ENCODE results near the gene GPATCH2L. TPM values are rescaled to one million over a fixed set of nuclear protein-coding genes. Genes with fewer than 3 reads are reported as not detected.

Gene GPATCH2L
- total RNA-seq, 6 experiments from 2014 or later = 10.0 to 20.7 (median 14.7) TPM

DNA sequence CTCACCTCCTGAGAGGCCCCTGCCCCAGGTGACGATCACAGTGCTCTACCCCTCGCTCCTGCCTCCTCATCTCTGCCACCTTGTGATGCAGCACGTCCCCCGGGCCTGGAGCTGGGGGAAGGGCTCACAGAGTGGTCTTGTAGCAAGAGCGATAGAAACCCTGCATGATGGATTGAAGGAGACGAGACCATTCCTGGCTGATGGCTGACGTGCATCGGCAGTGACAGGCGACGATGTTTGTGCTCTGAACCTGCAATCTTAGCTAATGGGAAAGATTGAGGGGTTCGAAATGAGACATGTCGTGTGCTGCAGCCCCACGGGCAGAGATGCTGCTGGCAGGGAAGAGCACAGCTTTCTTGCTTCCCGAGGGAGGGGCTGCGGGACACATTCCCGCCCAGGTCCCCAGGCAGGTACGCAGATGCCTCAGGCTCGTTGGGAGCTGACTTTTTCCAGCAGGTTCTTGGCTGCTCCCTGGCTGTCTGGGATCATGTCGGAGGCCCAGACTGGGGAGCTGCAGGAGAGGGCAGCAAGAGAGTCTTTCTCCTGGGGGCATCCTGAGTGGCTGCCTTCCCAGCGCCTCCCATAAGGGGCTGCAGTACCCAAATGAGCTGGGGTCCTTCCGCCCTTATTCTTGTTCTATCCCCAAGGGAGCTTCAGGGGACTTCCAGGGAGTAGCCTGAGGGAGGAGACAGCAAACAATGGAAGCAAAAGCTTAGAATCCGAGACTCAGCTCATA lies 38.7 kb upstream of the GPATCH2L start:
- no peak for TF ChIP-seq POLR2A (IDR thresholded peaks at IDR 0.05)
- TF ChIP-seq, protein P1, sequence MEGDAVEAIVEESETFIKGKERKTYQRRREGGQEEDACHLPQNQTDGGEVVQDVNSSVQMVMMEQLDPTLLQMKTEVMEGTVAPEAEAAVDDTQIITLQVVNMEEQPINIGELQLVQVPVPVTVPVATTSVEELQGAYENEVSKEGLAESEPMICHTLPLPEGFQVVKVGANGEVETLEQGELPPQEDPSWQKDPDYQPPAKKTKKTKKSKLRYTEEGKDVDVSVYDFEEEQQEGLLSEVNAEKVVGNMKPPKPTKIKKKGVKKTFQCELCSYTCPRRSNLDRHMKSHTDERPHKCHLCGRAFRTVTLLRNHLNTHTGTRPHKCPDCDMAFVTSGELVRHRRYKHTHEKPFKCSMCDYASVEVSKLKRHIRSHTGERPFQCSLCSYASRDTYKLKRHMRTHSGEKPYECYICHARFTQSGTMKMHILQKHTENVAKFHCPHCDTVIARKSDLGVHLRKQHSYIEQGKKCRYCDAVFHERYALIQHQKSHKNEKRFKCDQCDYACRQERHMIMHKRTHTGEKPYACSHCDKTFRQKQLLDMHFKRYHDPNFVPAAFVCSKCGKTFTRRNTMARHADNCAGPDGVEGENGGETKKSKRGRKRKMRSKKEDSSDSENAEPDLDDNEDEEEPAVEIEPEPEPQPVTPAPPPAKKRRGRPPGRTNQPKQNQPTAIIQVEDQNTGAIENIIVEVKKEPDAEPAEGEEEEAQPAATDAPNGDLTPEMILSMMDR (IDR thresholded peaks at IDR 0.05) = no peak
- Histone ChIP-seq H3K4me3 (no peak overlapping the region), H3K27ac (no peak overlapping the region), H3K4me1 (no peaks in the 10 kb centered on the region), H3K27me3 (no peaks in the 10 kb centered on the region), H3K36me3 (no peaks in the 10 kb centered on the region), H3K9me3 (no peaks in the 10 kb centered on the region)
- DNase-seq (no peak), ATAC-seq (no peak)
- WGBS (ENCODE audit: insufficient coverage, low coverage, low lambda C conversion rate, missing lambda C conversion rate) = 48% methylated on average over 8 of the region's 22 CpGs
- intact Hi-C loops (cut with DNase I) = no loop called here

DNA sequence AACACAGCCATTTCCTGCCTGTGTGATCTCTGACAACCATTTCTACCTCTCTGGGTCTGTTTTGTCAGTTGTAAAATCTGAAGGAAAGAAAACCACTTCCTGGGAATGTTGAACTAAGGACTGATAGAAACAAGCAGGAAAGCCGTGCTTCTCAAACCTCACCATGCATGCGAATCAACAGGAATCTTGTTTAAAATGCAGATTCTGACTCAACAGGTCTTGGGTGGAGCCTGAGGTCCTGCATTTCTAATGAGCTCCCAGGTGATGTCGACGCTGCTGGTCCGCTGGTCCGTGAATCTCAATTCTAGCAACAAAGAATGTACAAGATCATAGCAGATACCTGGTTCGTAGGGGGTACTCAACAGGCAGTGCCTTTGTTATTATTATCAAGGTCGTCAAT lies 38.0 kb upstream of the GPATCH2L start:
- Histone ChIP-seq H3K9me3 (no peaks in the 10 kb centered on the region), H3K4me3 (no peak overlapping the region), H3K27me3 (no peaks in the 10 kb centered on the region), H3K4me1 (no peaks in the 10 kb centered on the region), H3K36me3 (no peaks in the 10 kb centered on the region), H3K27ac (no peak overlapping the region)
- TF ChIP-seq, protein P1 (IDR thresholded peaks at IDR 0.05) = no peak
- no peak for TF ChIP-seq POLR2A (IDR thresholded peaks at IDR 0.05)
- DNase-seq (no peak), ATAC-seq (no peak)
- 41% methylated on average over 2 of the region's 8 CpGs for WGBS (ENCODE audit: insufficient coverage, low coverage, low lambda C conversion rate, missing lambda C conversion rate)
- intact Hi-C loops (cut with DNase I) = no loop called here

DNA sequence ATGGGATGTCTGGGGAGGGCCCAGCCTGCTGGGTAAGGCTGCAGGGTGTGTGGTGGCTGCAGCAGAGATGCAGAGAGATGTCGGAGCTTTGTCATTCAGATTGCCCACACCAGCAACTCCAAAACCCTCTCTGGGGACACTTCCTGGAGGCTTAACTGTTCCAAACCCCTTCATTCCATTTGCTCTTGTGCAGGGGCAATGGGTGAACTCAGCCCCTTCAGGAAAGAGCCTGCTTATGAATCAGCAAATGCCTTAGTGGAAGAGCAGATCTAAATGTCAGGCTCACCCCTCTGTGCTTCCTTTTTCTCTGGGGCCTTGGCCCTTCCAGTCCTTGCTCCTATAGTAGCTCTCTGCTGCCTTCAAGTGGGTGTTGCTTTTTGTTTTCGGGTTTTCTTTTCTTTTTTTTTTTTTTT lies 36.7 kb upstream of the GPATCH2L start:
- ATAC-seq = no peak

DNA sequence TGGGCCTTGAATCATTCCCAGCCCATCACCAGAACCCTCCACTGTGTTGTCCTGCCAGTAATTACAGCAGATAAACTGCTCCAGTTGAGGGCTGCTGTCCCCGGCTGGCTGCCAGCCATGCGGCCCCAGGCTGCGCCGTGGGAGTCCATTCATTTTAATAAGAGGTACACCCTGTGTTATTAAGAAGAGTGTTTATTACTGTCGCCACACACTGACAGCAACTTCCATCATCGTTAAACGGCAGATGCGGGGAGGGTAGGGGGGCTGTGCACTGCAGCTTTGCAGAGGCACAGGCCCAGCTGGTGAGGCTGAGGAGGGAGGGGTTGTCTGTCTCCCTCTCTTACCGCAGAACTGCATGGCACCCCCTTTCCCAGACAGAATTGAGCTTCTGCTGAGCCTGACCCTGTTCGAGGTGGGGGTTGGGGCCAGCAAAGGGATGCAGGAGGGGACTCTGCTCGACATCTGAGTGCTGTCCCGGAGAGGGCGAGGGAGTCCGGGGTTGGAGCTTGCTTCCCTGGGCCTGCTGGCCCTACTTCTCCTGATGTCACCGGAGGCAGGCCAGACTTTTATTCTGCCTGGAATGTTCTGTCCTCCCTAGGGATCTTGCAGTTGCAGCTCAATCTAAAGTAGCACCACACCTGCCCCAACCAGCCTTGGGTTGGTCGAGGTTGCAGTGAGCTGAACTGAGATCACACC lies 33.8 kb upstream of the GPATCH2L start:
- Histone ChIP-seq H3K27ac (no peak overlapping the region), H3K4me3 (no peak overlapping the region), H3K36me3 (no peaks in the 10 kb centered on the region), H3K9me3 (no peaks in the 10 kb centered on the region), H3K4me1 (no peaks in the 10 kb centered on the region), H3K27me3 (no peaks in the 10 kb centered on the region)
- DNase-seq = no peak
- ATAC-seq = no peak
- intact Hi-C loops (cut with DNase I) = no loop called here
- TF ChIP-seq POLR2A (IDR thresholded peaks at IDR 0.05) = no peak
- TF ChIP-seq, protein P1 (IDR thresholded peaks at IDR 0.05) = no peak
- WGBS (ENCODE audit: insufficient coverage, low coverage, low lambda C conversion rate, missing lambda C conversion rate) = 60% methylated on average over 1 of the region's 16 CpGs

More for the DNA sequence above, 36.7 kb upstream of the GPATCH2L start:
- Histone ChIP-seq H3K27me3 (no peaks in the 10 kb centered on the region), H3K4me1 (no peaks in the 10 kb centered on the region), H3K9me3 (no peaks in the 10 kb centered on the region), H3K36me3 (no peaks in the 10 kb centered on the region), H3K27ac (no peak overlapping the region), H3K4me3 (no peak overlapping the region)
- no peak for DNase-seq
- TF ChIP-seq, protein P1 (IDR thresholded peaks at IDR 0.05) = no peak
- TF ChIP-seq POLR2A (IDR thresholded peaks at IDR 0.05) = no peak
- WGBS (ENCODE audit: insufficient coverage, low coverage, low lambda C conversion rate, missing lambda C conversion rate) = 9% methylated on average over 1 of the region's 2 CpGs
- intact Hi-C loops (cut with DNase I) = no loop called here
